G401 (cell line): ENCODE results near the gene CREB3L1. TPM values are rescaled to one million over a fixed set of nuclear protein-coding genes. Genes with fewer than 3 reads are reported as not detected.

ENCODE experiments used
- DNase-seq: peaks from one replicate; pipeline ENCODE4 v3.0.0-alpha.2; 2015; ENCODE audit warnings: low spot score
- in situ Hi-C: cut with HindIII; loops from 2 replicates; pipeline ENCODE4 v1.10.0; 2016; ENCODE audit warnings: low sequenced_read_pairs, mixed read lengths
- total RNA-seq: library from RNA; depleted of rRNA; stranded (reverse); fragments of >200 nt; shearing (Covaris generic); gene quantifications from 2 replicates; pipeline ENCODE4 v1.2.3, GENCODE V29; 2014; rRNA removed

CREB3L1 gene
- total RNA-seq, 1 experiment from 2014 or later: 2.4 TPM

- DNase-seq: no peak
- in situ Hi-C loops: no loop called here
Observed at GRCh38 chr11:46370253-46370652, 92.8 kb downstream of the CREB3L1 start.

Other genes with a start within 250 kb of the CREB3L1 start
- 2.5 and 6.7 TPM in 2 replicates for gene PHF21A, start 156.2 kb upstream of the CREB3L1 start, total RNA-seq
- 66.2 and 68.4 TPM in 2 replicates for gene DGKZ, start 69.8 kb downstream of the CREB3L1 start, total RNA-seq
- gene MDK, start 104.0 kb downstream of the CREB3L1 start, total RNA-seq: 612 and 634 TPM in 2 replicates
- 0.55 and 5.2 TPM in 2 replicates for gene CHRM4, start 114.1 kb downstream of the CREB3L1 start, total RNA-seq